ENCODE data around the gene ZNF324. TPM values are rescaled to one million over a fixed set of nuclear protein-coding genes. Genes with fewer than 3 reads are reported as not detected.
"Not testable (repeated sequence)": the region's sequence is repeated elsewhere in the genome, so short reads cannot be mapped to it uniquely, and the experiment has no call there.

Gene ZNF324
- total RNA-seq, 1 donor from 2014 or later = 13.1 TPM

- peak; percentile 97 for ATAC-seq (ENCODE audit: low read depth)
- ChIA-PET POLR2A (interaction anchor here (0.5 to 2.2 kb wide), 24 partner anchors 11 to 694 kb away, joined by 3 to 19 read pairs (median 4); partner anchors contain the start of genes CHMP2A, UBE2M, ZBTB45 and ZNF324B), CTCF (interaction anchor here (1.2 kb wide), 1 partner anchor 81 kb away, joined by 4 read pairs; the partner anchor contains the start of gene ZBTB45)
- DNase-seq = peak; percentile 88
- TF ChIP-seq CTCF (IDR thresholded peaks at IDR 0.05) = no peak
- Mint-ChIP-seq H3K4me3 (peak within 1 kb of the TSS; percentile 96), H3K36me3 (ENCODE audit: low read depth) (peaks cover 51% of the 10 kb centered on the region), H3K27ac (peak within 1 kb of the TSS; percentile 97), H3K27me3 (peaks cover 4% of the 10 kb centered on the region), H3K9me3 (peaks cover 42% of the 10 kb centered on the region), H3K4me1 (peaks cover 20% of the 10 kb centered on the region)
- intact Hi-C loops (cut with micrococcal nuclease) = loop anchor here (1.0 to 2.0 kb wide), 14 partner anchors 11 to 135 kb away; partner anchors contain the start of genes ERVK3-1, MZF1, RPS5 and ZBTB45
Measured at GRCh38 chr19:58439576-58440554, 27.0 kb upstream of the ZNF324 start, which contains the start of gene ZNF132. Gene ZNF132 (minus strand): TSS chr19:58440153. CDS start chr19:58439821, 332 bp downstream.

- TF ChIP-seq CTCF (IDR thresholded peaks at IDR 0.05) = no peak
- POLR2A ChIA-PET = interaction anchor here (0.6 to 2.2 kb wide), 15 partner anchors 11 to 694 kb away, joined by 3 to 19 read pairs (median 4); partner anchors contain the start of genes UBE2M, ZNF324B, ZNF497 and ZNF584
- Mint-ChIP-seq H3K9me3 (peaks cover 38% of the 10 kb centered on the region), H3K4me3 (peak overlapping the region; percentile 96), H3K27ac (peak overlapping the region; percentile 97), H3K36me3 (ENCODE audit: low read depth) (peaks cover 44% of the 10 kb centered on the region), H3K4me1 (peaks cover 20% of the 10 kb centered on the region), H3K27me3 (peaks cover 4% of the 10 kb centered on the region)
- DNase-seq (no peak), ATAC-seq (ENCODE audit: low read depth) (no peak)
- intact Hi-C loops (cut with micrococcal nuclease) = loop anchor here (1.0 to 2.0 kb wide), 14 partner anchors 11 to 135 kb away; partner anchors contain the start of genes ERVK3-1, MZF1, RPS5 and ZBTB45
- CTCF ChIA-PET = interaction anchor here (1.2 kb wide), 1 partner anchor 80 kb away, joined by 4 read pairs; the partner anchor contains the start of gene ZBTB45
Measured at GRCh38 chr19:58440556-58440955, 26.3 kb upstream of the ZNF324 start.

DNA sequence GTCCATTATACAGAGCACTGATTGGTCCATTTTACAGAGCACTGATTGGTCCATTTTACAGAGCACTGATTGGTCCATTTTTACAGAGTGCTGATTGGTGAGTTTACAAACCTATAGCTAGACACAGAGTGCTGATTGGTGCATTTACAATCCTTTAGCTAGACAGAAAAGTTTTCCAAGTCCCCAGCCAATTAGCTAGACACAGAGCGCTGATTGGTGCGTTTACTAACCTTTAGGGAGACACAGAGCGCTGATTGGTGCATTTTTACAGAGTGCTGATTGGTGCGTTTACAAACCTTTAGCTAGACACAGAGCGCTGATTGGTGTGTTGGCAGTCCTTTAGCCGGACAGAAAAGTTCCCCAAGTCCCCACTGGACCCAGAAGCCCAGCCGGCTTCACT is 23.9 kb upstream of the ZNF324 start:
- CTCF ChIA-PET; intact Hi-C loops (cut with micrococcal nuclease); DNase-seq: not testable (repeated sequence)

GRCh38 chr19:58448860-58449259 is 18.0 kb upstream of the ZNF324 start:
- ATAC-seq (ENCODE audit: low read depth); DNase-seq; intact Hi-C loops (cut with micrococcal nuclease); H3K36me3 Mint-ChIP-seq (ENCODE audit: low read depth); POLR2A ChIA-PET; CTCF ChIA-PET; H3K9me3 Mint-ChIP-seq; H3K27ac Mint-ChIP-seq; H3K4me3 Mint-ChIP-seq: not testable (repeated sequence)
- Mint-ChIP-seq H3K4me1 (peaks cover 16% of the 10 kb centered on the region), H3K27me3 (peaks cover 24% of the 10 kb centered on the region)

More for the DNA sequence above, 23.9 kb upstream of the ZNF324 start:
- POLR2A ChIA-PET = interaction anchor here (0.6 to 1.2 kb wide), 2 partner anchors 34 to 94 kb away, joined by 3 to 4 read pairs; partner anchors contain the start of gene ZNF584
- not testable (repeated sequence) for ATAC-seq (ENCODE audit: low read depth); H3K4me3 Mint-ChIP-seq; H3K27ac Mint-ChIP-seq
- Mint-ChIP-seq H3K27me3 (peaks cover 17% of the 10 kb centered on the region), H3K36me3 (ENCODE audit: low read depth) (peaks cover 21% of the 10 kb centered on the region), H3K9me3 (peaks cover 22% of the 10 kb centered on the region), H3K4me1 (peaks cover 19% of the 10 kb centered on the region)

GRCh38 chr19:58449980-58450379 is 16.9 kb upstream of the ZNF324 start:
- CTCF ChIA-PET; H3K4me3 Mint-ChIP-seq; DNase-seq; ATAC-seq (ENCODE audit: low read depth); H3K27ac Mint-ChIP-seq; POLR2A ChIA-PET; H3K9me3 Mint-ChIP-seq: not testable (repeated sequence)
- intact Hi-C loops (cut with micrococcal nuclease) = loop anchor here (2.0 kb wide), 1 partner anchor 69 kb away; the partner anchor contains the start of gene ZNF837
- Mint-ChIP-seq H3K4me1 (peaks cover 16% of the 10 kb centered on the region), H3K36me3 (ENCODE audit: low read depth) (peaks cover 15% of the 10 kb centered on the region), H3K27me3 (peaks cover 19% of the 10 kb centered on the region)

GRCh38 chr19:58450856-58451357 is 16.0 kb upstream of the ZNF324 start:
- ChIA-PET POLR2A (interaction anchor here (0.6 to 1.6 kb wide), 18 partner anchors 10 to 172 kb away, joined by 3 to 13 read pairs (median 4); partner anchors contain the start of genes CHMP2A, ERVK3-1, TRIM28 and ZBTB45), CTCF (no interaction called here)
- Mint-ChIP-seq H3K36me3 (ENCODE audit: low read depth) (peaks cover 17% of the 10 kb centered on the region), H3K27me3 (peaks cover 19% of the 10 kb centered on the region), H3K4me3 (peak overlapping the region; percentile 86), H3K9me3 (peaks cover 3% of the 10 kb centered on the region), H3K27ac (peak overlapping the region; percentile 79), H3K4me1 (peaks cover 16% of the 10 kb centered on the region)
- no peak for DNase-seq
- no peak for TF ChIP-seq CTCF (IDR thresholded peaks at IDR 0.05)
- intact Hi-C loops (cut with micrococcal nuclease) = loop anchor here (1.0 to 2.0 kb wide), 6 partner anchors 11 to 70 kb away; partner anchors contain the start of genes ZNF132, ZNF446, ZNF584 and ZNF837
- no peak for ATAC-seq (ENCODE audit: low read depth)

Data from activated B cell treated with CpG ODN at 0.5 μM for 24 hours (primary cell).